Endometrium (tissue), 2 donors: ENCODE data around the gene CRACDL.
"Not testable (repeated sequence)": the region's sequence is repeated elsewhere in the genome, so short reads cannot be mapped to it uniquely, and the experiment has no call there.

Experiments
- FAIRE-seq: peaks from 2 replicates; lab custom pipeline; 2012; peaks lifted over from hg19 to GRCh38; lab: Jason Lieb, UNC
- donor health status: control.
- donor health status: control.

Gene CRACDL

GRCh38 chr2:98776136-98776535 is 159.9 kb downstream of the CRACDL start:
- no peak for FAIRE-seq

DNA sequence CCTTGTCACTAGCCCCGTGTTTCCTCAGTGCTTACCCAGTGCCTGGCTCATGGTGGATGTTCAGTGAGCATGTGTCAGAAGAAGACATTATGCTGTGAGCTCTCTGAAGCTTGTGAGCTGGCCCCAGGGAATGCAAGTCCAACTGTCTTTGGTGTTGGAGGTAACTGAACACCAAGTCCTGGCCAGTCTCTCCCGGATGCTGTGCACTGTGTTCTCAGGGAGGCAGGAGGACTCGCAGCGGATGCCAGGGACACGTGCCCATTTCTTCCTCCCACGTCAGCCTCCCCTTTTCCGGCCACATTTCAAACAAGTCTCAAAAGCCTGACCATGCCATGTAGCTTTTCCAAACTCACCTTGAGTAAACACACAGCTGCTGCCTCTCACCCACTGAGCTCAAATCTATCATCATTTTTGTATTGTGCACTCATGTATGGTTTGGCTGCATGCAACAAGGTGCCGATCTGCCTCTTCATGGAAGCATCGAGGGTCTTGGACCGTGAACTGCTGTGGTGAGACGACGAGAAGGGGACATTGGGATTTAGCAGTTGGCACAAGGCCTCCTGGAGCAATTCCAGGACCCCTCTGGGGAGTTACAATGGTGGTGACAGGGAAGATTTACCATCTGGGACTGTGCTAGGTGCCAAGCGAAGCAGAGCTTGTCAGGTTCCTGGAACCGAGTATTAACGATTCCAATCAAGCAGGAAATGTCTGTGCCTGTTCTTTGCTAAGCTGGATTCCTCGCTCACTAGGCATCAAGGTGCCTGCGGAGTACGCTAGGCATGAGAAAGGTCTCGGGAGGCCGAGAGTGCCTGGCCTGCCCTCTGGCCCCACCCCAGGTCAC is 160.7 kb downstream of the CRACDL start:
- no peak for FAIRE-seq

DNA sequence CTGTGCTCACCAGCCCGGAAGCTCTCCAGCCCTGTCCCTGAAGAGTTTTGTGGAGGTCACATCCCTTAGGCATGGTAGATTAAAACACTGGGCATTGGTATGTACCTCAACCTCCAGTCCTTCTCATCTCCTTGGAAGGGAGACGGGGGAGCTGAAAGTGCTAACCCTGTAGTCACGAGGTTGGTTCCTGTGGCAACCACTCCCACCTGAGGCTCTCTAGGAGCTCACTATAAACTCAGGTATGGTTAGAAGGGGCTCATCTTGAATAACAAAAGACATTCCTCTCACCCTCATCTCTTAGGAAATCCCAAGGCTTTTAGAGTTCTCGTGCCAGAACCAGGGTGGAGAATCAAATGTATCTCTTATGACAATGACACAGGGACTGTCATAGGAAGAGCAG is 162.1 kb downstream of the CRACDL start:
- no peak for FAIRE-seq

DNA sequence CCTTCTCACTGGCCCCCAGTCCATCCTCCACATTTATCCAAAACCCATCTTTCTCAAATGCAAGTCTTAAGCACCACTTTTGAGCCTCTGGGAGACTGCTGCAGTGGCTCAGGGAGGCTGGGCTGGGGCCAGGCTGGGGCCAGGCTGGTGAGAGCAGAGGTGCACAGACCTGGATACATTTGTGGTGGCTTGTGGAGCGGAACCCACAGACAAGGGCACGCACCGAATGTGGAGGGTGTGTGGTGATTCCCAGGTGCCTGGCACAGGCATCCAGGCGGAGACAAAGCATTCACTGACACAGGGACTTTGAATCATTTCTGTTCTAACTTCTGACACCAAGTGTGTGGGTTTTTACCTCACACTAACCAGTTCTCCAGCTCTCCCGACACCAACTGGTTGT is 162.9 kb downstream of the CRACDL start:
- FAIRE-seq, result no peak

DNA sequence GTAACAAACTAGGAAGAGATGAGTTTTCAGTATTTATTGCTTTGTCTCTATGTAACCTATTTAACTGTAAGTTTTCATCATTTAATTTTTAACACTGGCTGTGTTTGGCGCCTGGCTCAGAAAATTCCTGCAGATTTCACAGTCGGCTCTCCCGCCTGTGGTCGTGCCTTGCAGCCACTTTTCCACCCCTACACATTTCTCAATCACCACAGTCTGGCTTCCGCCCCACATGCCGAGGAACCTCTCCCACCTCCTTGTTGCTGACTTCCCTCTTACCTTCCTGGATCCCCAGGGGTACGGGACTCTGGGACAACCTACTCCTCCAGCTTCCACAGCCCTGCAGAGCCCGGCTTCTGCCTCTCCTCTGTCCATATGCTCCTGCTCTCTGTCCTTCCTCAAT is 163.5 kb downstream of the CRACDL start:
- FAIRE-seq, result no peak

DNA sequence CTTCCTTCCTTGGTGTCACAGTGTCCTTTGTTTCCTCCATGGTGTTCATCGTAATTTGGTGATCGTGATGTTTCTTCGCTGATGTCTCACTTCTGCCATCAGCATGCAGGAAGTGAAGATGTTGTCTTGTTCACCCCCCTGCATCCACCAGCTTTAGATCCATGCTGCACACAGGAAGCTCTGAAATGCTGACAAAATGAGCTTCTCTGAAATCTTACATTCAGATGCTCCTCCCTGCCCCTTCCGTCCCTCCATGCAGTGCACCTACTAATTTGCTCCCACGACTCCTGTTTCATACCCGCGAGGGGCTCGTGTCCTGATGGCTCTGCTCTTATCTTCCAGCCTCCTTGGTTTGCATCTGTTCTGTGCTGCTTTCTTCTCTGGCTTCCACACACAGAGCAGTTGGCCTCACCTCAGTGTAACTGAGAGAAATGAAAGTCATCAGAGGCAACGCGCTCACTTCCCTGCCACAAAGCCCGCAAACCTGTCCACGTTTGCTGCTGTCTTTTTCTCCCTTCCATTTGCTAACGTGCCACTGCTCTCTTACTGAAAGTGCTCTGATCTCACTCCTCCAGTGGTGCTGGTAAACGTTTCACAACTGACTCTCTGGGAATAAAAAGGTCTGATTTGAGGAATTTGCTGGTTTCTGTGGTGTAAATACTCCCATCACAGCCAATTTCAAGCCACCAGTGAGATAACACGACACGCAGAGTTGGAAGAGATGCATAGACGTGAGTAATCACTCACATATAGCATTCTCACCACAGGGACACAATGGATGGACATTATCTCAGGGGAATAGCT is 164.1 kb downstream of the CRACDL start:
- FAIRE-seq, result no peak

DNA sequence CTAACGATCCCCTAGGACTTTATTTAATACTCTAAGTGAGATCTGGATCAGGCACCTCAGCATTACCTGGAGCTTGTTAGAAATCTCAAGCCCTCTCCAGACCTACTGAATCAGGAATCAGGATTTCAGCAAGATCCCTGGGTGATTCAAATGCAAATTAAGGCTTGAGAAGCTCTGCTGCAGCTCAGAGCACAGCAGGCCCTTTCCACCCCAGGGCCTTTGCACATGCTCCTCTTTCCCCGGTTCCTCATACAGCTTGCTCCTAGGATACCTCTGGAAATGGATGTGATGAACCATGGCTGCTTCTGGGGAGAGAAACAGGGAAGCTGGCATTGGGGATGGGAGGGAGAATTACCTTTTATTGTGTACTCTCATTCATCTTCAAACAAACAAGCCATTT is 164.8 kb downstream of the CRACDL start:
- FAIRE-seq, result no peak

DNA sequence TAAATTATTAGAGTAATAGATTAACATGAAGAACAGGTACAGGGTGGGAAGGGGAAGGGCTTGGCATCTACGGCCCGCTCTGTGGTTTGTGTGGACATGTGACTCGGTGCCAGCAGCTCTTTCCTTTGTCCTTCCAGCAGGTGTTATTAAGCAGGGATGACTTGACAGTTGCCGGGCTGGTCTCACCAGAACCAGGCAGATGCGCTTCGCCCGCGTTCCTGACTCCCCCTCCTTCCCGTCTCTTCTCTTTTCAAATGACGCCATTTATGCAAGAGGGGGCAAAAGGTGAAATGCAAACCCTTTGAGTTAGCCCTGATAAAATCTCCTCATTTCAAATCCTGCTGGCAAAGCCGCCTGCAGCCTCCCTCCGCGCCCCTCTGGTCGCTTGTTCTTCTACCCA is 166.2 kb downstream of the CRACDL start:
- no peak for FAIRE-seq

DNA sequence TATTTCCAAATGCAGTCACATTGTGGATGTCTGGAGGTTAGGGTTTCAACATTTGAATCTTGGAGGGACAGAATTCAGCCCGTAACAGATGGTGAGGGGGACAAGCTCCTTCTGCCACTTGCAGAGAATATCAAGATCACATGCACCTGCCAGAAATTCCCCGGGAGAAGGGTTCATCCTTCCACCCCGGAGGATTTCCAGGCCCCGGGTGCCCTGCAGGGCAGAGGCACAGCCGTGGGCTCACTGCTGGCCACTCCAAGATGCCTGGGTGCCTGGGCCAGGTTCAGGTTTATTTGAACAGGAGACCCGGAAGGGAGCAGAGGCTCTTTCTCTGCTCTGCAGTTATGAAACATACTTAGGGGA is 166.9 kb downstream of the CRACDL start:
- no peak for FAIRE-seq

- FAIRE-seq, result no peak
Observed at GRCh38 chr2:98768384-98769113, 167.5 kb downstream of the CRACDL start.

DNA sequence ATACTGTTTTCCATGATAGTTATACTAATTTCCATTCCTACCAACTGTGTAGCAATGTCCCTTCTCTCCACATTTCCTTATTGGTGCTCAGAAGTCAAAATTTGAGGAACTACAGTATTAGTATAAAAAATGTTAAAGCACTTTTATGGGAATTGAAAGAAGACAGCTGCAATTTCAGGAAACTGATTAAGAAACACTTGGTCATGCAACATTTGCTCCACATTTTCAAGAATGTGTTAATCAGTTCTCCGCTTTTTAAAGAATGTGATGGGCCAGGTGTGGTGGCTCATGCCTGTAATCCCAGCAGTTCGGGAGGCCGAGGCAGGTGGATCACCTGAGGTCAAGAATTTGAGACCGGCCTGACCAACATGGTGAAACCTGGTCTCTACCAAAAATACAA is 171.5 kb downstream of the CRACDL start:
- no peak for FAIRE-seq

- no peak for FAIRE-seq
Observed at GRCh38 chr2:98763209-98763951, 172.6 kb downstream of the CRACDL start.

DNA sequence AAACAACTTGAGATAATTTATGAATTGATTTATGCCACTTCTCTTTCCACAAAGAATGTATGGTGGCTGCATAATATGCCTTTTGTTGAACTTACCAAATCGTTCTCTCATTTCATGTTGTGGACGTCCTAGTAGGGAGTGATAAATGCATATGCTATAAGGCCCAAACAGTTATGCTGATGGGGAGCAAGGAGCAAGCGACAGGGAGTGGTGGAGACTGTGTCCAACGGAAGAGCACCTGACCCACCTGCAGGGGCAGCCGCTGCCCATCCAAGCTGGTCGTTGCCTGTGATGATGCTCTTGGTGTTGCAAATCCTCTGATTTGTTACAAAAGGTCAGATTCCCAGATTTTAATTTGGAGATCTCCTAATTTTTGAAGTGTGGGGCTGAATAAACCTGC is 174.1 kb downstream of the CRACDL start:
- FAIRE-seq, result no peak

DNA sequence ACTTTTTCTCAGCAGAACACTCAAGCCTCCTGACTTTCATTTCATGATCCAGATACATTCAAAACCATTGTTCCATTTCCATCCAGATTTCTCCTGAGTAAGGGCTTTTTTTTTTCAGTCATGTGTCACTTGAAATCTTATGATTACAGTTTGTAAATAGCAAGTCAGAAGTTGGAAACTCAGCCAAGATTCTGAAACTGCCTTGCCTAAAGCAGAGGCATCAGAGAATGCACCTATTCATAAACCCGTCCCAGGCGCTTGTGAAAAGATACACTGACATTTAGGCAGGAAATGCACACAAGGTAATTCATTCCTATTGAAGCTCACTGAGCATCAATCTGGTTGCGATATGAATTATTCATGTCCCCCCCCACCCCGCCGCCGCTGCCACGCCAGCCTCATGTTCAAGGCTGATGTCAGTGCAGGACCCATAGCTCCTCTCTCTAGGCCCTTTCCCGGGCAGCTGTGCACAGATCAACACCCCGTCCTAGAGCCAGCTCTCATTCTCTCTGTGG is 174.7 kb downstream of the CRACDL start:
- no peak for FAIRE-seq

- FAIRE-seq, result no peak
Observed at GRCh38 chr2:98759827-98760625, 176.0 kb downstream of the CRACDL start.

GRCh38 chr2:98759338-98759737 is 176.7 kb downstream of the CRACDL start:
- FAIRE-seq, result no peak

DNA sequence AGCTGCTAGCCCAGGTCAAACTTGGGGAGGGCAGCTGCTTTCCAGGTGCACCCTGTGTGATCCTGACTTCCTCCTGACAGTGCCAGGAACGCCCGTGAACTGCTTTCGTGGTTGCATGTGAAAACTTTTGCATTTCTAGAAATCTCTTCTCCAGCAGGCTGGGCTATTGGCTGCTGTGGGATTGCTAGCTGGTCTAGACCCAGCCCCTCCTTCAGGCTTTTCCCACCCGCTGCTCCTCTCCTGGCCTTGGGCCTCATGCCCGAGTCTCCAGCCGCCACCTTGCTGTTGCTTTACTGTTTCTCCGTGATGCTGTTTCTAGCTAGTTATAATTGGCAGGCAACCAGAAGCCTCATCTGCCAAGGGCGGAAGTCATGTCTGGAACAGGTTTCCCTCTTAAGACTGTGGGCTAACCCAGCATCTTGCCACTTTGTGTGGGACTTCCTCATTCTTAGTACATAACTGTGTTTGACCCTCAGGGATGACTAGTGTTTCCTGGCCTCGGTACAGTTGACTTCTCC is 178.1 kb downstream of the CRACDL start:
- no peak for FAIRE-seq

DNA sequence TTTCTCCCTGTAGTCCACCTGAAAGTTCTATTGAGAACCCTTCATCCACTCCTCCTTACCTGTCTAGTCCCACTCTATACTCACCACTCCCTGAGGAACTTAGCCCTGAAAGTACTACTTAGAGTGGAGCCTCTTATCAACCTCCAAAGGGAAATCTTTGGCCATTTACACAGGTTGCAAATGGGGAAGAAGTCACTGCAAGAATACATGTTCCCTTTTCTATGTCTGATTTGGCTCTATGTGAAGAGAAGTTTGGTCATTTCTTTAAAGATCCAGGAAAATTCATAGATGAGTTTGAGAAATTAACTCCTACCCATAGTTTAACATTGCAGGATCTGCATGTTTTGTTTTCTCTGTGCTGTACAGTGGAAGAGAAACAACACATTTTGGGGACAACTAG is 182.2 kb downstream of the CRACDL start:
- no peak for FAIRE-seq

DNA sequence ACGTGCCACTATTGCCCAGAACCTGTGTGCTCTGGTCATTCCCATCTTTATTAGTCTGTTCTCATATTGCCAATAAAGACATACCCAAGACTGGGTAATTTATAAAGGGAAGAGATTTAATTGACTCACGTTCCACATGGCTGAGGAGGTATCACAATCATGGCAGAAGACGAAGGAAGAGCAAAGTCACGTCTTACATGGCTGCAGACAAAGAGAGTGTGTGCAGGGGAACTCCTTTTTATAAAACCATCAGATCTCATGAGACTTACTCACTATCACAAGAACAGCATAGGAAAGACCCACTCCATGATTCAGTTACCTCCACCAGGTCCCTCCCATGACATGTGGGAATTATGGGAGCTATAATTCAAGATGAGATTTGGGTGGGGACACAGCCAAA is 183.3 kb downstream of the CRACDL start:
- not testable (repeated sequence) for FAIRE-seq

GRCh38 chr2:98751748-98752147 is 184.3 kb downstream of the CRACDL start:
- no peak for FAIRE-seq
